GM19438 (cell line): Measurements from ENCODE around the gene KLHL26.
"Not testable (repeated sequence)": the region's sequence is repeated elsewhere in the genome, so short reads cannot be mapped to it uniquely, and the experiment has no call there.

Experiments
- ATAC-seq: cut with Tn5 transposase; IDR thresholded peaks from one replicate; pipeline ENCODE4 v1.9.1; 2021; ENCODE audit warnings: low read depth; ENCODE audit not compliant: unreplicated experiment

The KLHL26 gene

GRCh38 chr19:18636969-18637629 is at the start of gene KLHL26:
KLHL26 (plus strand) TSS chr19:18637028; CDS start chr19:18637055, 27 bp downstream.
- ATAC-seq = no peak

- no peak for ATAC-seq
These were observed 49.3 kb upstream of the KLHL26 start for GRCh38 chr19:18587561-18587960.

GRCh38 chr19:18587962-18588610 is 48.7 kb upstream of the KLHL26 start:
- no peak for ATAC-seq

GRCh38 chr19:18588611-18589379 is 48.0 kb upstream of the KLHL26 start, which contains the start of gene REX1BD:
REX1BD (plus strand) TSS chr19:18588798; CDS start chr19:18588802, 4 bp downstream.
- ATAC-seq = peak; percentile 70

GRCh38 chr19:18589380-18590272 is 47.2 kb upstream of the KLHL26 start:
- ATAC-seq = peak; percentile 25

- no peak for ATAC-seq
These were observed 46.3 kb upstream of the KLHL26 start for GRCh38 chr19:18590273-18591272.

GRCh38 chr19:18591735-18592385 is 45.0 kb upstream of the KLHL26 start:
- no peak for ATAC-seq

- ATAC-seq = not testable (repeated sequence)
These were observed 44.1 kb upstream of the KLHL26 start for GRCh38 chr19:18592732-18593131.

- ATAC-seq = no peak
These were observed 43.3 kb upstream of the KLHL26 start for GRCh38 chr19:18593367-18594095.

GRCh38 chr19:18594096-18594823 is 42.6 kb upstream of the KLHL26 start:
- ATAC-seq = no peak

- ATAC-seq = no peak
These were observed 41.9 kb upstream of the KLHL26 start for GRCh38 chr19:18594824-18595373.

- no peak for ATAC-seq
These were observed 41.4 kb upstream of the KLHL26 start for GRCh38 chr19:18595475-18595874.

GRCh38 chr19:18596752-18597157 is 40.1 kb upstream of the KLHL26 start:
- no peak for ATAC-seq

- no peak for ATAC-seq
These were observed 38.8 kb upstream of the KLHL26 start for GRCh38 chr19:18597809-18598660.

- no peak for ATAC-seq
These were observed 37.3 kb upstream of the KLHL26 start for GRCh38 chr19:18599485-18599884.
